ENCODE data around the gene MYT1.
A peak's percentile ranks its signal among the peaks of the same experiment; 100 is the strongest.
"Not testable (repeated sequence)": the region's sequence is repeated elsewhere in the genome, so short reads cannot be mapped to it uniquely, and the experiment has no call there.

MYT1 gene

DNA sequence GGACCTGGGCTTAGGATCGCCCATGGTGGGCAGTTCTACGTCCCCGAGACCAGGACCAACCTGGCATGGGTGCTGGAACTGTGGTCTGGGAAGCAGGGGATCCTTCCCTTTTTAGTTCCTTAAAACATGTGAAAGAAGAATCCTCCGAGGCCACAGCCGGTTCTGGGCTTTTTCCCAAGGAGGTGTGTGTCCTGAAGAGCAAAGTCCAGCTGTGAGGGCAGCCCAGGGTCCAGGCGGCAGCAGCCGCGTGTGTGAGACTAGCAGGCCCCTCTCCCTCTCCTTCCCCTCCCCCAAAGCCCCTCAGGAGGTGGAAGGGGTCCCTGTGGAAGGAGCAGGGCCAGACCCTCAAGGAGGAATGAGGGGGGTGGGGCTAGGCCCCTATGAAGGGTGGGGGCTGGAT, 56.2 kb downstream of the MYT1 start:
- DNase-seq = no peak

GRCh38 chr20:64220891-64221527, 56.8 kb downstream of the MYT1 start:
- DNase-seq = no peak

- no peak for DNase-seq
Measured at GRCh38 chr20:64222291-64222735, 58.1 kb downstream of the MYT1 start.

GRCh38 chr20:64222851-64223525, 58.7 kb downstream of the MYT1 start:
- no peak for DNase-seq

DNA sequence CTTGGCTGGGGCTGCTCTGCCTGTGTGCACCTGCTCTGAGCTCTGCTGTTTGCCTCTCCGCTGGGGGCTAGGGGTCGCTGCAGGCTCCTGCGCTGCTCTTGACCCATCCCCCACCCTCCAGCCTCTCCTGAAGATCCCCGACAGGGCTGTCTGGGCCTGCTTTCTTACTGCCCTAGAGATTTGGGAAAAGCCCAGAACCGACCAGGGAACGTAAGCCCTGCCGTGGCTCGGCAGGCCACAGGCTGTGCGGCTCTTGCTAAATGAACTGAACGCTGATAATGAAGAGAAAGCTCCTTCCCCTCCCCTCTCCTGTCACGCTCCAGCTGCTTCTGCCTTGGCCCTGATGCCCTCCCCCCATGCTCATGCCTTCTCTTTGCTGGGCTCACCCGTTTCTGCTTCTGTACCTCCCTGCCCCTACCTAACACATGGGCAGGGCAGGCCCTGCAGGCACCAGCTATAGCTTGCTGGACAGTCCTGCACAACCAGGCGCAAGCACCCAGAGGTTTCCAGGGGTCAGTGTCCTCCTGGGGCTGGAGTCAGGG, 59.3 kb downstream of the MYT1 start:
- DNase-seq = no peak

- DNase-seq = no peak
Measured at GRCh38 chr20:64224351-64225170, 60.3 kb downstream of the MYT1 start.

DNA sequence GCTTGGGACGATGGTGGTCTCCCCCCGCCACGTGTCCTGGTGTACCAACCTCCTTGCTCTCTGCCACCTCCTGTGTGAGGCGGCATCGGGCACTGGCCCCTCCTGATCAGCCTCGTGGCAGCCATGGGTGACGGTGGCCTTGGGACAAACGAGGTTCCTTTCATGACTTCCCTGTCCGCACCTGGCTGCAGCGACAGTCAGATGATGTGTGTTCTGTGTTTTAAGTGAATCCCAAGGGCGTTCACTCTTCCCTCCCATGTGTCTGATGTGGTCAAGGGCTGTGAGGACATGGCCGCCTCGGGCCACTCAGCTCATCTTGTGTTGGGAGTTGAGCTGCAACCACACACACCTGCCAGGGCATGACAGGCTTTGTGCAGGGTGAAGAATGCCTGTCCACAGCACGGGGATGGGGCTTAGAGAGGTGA, 60.9 kb downstream of the MYT1 start:
- no peak for DNase-seq

GRCh38 chr20:64225828-64226598, 61.8 kb downstream of the MYT1 start:
- DNase-seq = no peak

GRCh38 chr20:64226686-64227580, 62.7 kb downstream of the MYT1 start:
- DNase-seq = peak in 1 of 2 experiments; percentile 9

GRCh38 chr20:64228086-64228653, 63.9 kb downstream of the MYT1 start:
- DNase-seq = no peak

DNA sequence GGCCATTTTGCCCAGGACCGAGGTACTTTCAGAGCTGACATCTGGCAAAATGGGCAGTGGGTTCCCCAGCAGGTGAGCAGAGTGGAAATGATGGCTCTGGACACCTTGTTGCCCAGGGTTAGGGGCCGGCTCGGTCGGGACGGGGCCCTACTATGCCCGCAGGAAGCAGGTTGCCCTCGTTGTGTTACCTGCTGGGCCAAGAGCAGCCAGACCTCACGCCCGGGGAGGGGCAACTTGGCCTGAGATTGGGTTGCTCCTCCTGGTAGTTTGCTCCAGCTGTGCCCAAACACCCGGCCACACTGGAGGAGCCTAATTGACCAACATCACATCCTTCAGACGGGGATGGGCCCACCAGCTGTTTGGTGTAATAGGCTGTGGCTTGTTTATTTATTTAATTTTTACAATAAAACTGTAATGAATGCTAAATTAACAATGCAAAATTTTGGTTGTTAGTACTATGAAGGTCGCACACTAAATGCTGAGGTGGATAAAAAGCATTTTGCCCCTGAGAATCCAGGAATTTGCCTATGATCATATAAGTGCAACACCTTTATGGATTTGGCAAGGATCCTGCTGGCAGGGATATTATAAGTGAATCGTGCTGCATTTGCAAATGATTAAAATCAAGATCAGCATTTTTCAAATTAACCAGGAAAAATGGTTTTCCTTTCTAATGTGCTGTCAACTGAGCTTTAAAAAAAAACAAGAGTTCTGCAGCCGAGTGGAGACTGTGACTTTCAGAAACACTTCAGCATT, 64.7 kb downstream of the MYT1 start:
- DNase-seq = no peak

DNA sequence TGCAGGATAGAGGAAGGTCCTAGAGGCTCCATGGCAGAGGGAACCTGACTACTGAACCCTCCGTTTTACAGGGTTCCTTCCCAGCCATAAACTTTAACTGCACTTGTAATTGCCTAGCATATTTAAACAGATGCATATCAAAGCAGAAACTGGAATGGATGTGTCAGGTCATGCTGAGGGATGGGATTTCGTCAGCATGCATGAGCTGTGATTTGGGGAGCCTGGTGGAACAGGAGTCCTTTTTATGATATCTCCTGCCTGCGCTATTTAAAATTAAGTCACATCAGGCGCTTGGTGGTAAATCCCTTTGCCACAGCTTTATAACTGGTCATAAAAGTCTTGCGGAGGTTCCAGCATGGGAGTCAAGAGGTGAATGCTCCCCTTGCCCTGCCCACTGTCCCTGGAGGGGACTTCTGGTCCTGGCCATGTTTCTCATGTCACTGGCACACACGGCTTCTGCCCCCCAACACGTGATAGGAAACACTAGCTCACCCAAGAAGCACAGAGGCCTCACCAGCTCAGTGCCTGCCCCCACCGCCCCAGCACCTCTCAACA, 65.3 kb downstream of the MYT1 start:
- DNase-seq = no peak

DNA sequence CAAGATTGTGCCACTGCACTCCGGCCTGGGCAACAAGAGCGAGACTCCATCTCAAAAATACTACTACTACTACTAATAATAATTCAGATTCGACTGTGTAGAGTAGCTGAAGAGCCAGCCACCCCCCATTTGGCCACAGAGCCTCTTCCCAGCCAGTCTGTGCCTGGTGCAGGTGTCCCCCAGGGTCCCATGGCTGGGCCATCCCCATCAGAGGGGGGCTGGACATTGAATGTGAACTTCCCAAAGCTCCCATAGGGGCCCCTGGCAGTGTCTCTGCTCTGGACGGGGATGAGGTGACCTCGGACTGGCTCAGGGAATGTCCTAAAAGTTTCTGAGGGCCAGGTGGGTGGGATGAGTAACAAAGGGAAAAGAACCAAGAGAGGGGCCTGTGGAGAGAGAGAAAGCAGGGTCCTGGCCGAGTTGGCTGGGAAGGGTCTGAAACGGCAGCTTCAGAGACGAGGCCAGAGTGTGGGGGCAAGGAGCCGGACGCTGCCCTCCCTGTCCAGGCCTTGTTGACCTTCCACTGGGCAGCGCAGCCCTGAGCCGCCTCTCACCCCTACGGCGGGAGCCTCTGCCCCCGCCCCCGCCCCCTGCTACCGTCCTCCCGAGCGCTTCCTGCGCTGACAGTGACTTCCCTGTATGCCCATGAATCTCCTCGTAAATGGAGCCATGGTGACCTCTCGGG, 66.4 kb downstream of the MYT1 start:
- no peak for DNase-seq

DNA sequence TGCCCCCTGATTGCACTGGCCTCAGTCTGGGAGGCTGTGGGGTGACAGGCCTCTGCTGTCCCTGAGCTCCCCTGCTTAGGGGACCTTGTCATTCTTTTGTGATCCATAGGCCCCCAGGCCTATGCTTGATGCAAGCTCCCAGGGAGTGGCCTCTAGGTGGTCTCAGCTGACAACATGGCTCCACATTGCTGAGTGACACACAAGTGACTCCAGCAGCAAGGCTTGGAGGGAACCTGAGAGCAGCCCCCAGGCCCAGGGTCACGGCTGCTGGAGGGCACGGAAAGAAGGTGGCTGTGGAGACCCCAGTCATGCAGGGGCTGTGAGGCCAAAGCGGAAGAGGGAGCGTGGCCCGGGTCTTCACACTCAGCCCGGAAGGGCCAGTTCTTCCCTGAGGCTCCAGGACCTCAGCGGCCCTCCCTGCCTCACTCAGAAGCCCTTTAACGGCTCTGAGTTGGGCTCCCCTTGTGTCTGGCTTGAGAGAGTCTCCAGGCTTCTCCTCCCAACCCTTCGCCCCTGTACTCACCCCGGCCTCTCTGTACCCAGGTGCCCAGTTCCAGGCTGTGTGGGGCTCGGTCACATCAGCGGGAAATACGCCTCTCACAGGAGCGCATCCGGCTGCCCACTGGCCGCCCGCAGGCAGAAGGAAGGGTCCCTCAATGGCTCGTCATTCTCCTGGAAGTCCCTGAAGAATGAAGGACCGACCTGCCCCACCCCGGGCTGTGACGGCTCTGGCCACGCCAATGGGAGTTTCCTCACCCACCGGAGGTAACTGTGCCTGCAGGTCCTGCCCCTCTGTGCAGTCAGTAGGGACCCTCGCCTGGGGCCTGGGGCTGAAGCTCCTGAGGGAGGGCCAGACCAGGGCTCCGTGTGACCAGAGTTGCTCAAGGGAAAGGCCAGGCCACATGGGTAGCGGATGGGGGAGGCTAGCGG, 67.6 kb downstream of the MYT1 start:
- DNase-seq = no peak

- DNase-seq = no peak
Measured at GRCh38 chr20:64232794-64233193, 68.5 kb downstream of the MYT1 start.

GRCh38 chr20:64233725-64234124, 69.5 kb downstream of the MYT1 start:
- no peak for DNase-seq

DNA sequence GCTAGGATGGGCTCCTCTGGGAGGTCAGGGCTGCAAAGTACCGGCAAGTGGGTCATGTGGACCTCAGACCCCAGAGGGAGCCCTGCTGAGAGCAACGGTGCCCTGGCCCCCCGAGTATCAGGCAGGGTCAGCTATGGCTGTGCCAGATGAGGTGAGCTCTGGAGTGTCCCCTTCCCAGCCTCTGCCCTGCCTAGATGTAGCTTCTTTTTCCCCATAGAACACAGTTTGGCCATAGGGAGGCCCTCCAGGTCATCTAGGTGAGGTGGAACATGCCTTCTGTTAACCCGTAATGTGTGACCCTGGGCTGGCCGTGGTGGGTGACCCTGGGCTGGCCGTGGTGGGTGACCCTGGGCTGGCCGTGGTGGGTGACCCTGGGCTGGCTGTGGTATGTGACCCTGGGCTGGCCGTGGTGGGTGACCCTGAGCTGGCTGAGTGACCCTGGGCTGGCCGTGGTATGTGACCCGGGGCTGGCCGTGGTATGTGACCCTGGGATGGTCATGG, 70.1 kb downstream of the MYT1 start:
- DNase-seq = no peak

- DNase-seq = not testable (repeated sequence)
Measured at GRCh38 chr20:64234921-64235565, 70.8 kb downstream of the MYT1 start.

Measured in stimulated activated CD4-positive, alpha-beta T cell treated with anti-CD3 and anti-CD28 coated beads, Interleukin-4, amount 100 ng/mL, for 4 hours (primary cell).